ENCODE measurements around the gene PYGM. TPM values are rescaled to one million over a fixed set of nuclear protein-coding genes. Genes with fewer than 3 reads are reported as not detected.

PYGM gene
- total RNA-seq, 1 donor from 2014 or later, result 0.26 TPM

- Histone ChIP-seq H3K4me3 (ENCODE audit: low read depth, low read length) (no peak overlapping the region), H3K36me3 (ENCODE audit: control insufficient read depth, insufficient read depth, low read length) (no peaks in the 10 kb centered on the region), H3K27me3 (ENCODE audit: control insufficient read depth, insufficient read depth, low read length) (peaks cover 43% of the 10 kb centered on the region)
- TF ChIP-seq, protein P1, sequence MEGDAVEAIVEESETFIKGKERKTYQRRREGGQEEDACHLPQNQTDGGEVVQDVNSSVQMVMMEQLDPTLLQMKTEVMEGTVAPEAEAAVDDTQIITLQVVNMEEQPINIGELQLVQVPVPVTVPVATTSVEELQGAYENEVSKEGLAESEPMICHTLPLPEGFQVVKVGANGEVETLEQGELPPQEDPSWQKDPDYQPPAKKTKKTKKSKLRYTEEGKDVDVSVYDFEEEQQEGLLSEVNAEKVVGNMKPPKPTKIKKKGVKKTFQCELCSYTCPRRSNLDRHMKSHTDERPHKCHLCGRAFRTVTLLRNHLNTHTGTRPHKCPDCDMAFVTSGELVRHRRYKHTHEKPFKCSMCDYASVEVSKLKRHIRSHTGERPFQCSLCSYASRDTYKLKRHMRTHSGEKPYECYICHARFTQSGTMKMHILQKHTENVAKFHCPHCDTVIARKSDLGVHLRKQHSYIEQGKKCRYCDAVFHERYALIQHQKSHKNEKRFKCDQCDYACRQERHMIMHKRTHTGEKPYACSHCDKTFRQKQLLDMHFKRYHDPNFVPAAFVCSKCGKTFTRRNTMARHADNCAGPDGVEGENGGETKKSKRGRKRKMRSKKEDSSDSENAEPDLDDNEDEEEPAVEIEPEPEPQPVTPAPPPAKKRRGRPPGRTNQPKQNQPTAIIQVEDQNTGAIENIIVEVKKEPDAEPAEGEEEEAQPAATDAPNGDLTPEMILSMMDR (IDR thresholded peaks at IDR 0.05; ENCODE audit: insufficient read depth, low read length, severe bottlenecking), result no peak
- DNase-seq (ENCODE audit: low read depth), result no peak
- FAIRE-seq, result no peak
These were observed 15.1 kb downstream of the PYGM start for GRCh38 chr11:64744544-64745188.

DNA sequence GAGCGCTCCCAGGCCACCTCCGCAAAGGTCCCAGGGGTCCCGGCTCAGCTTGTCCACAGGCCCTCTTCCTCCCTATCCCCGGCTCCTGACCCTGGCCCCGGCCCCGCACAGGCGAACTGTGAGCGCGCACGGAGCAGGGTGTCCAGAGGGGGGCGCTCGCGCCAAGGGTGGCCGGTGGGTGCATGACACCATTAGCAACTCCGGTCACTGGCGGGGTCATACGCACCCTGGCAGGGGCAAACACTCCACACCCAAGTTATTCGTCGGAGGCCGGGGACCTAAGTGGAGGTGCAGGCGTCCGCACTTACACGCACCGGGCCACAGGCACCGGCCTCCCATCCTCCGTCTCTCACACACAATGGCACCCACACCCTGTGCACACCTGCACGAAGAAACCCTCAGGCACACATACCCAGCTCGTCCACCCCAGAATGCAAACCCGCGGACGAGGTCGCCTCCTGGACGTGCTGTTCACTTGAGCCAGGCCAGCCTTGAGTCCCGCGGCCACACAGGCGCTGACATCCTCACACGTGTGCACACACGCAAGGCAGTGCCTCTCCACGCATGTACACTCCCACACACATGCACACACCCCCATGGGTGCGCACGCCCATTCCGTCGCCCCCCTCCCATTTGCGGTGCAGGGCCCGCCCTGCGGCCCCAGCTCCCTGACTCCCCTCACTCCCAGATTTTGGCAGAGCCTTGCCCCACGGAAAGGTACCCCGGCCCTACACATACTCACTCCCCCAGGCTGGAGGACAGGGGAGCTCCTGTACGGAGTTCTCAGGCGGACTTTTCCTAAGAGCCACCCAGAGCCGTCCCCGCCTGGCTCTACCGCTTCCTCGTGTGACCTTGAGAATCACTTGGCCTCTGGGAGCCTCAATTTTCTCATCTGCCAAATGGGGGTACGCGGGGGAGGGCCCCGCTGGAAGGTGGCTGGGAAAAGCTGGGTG is 15.9 kb downstream of the PYGM start, which contains the start of gene RASGRP2:
TSS of gene RASGRP2 (minus strand) at position 552 of the 953 bp plus-strand sequence. CDS start 1,276 bp downstream, outside the sequence.
- no peaks in the 10 kb centered on the region for H3K36me3 ChIP-seq (ENCODE audit: control insufficient read depth, insufficient read depth, low read length)
- DNase-seq (ENCODE audit: low read depth), result no peak
- FAIRE-seq, result no peak
- H3K27me3 ChIP-seq (ENCODE audit: control insufficient read depth, insufficient read depth, low read length), result peaks cover 43% of the 10 kb centered on the region
- no peak within 1 kb of the TSS for H3K4me3 ChIP-seq (ENCODE audit: low read depth, low read length)
- TF ChIP-seq, protein P1 (IDR thresholded peaks at IDR 0.05; ENCODE audit: insufficient read depth, low read length, severe bottlenecking), result peak; percentile 75

DNA sequence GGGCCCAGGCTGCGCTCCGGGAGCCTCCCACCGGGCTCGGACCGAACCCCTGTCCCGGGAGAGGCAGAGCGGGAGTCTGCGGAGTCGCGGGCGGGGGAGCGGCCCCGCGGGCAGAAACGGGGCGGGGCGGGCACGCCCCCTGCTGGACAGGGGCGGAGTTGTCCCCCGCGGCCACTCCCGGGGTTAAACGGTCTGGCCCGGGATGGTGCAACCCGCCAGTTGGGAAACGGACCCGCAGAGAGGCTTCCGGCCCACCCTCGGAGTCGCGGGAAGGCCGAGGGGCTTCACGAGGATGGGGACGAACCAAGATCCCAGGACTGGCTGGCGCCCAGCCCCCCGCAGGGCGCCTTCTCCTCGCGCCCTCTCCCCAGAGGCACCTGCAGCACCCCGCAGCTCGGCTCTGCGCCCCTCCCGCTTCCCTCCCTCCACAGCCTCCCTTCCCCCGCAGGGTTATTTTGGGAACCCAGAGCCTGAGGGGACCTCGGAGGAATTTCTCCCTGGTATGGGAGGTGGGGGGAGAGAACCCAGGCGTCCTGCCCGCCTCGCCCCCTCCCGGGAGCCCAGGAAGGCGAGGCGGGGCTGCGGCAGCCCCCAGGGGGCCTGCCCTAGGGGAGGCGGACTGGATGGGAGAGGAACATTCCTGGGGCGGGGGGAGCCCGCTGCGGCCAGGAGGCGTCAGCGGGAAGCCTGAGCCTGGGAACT is 16.7 kb downstream of the PYGM start:
- H3K36me3 ChIP-seq (ENCODE audit: control insufficient read depth, insufficient read depth, low read length), result no peaks in the 10 kb centered on the region
- H3K27me3 ChIP-seq (ENCODE audit: control insufficient read depth, insufficient read depth, low read length), result peaks cover 43% of the 10 kb centered on the region
- TF ChIP-seq, protein P1 (IDR thresholded peaks at IDR 0.05; ENCODE audit: insufficient read depth, low read length, severe bottlenecking), result peak; percentile 88
- DNase-seq (ENCODE audit: low read depth), result no peak
- peak overlapping the region; percentile 27 for H3K4me3 ChIP-seq (ENCODE audit: low read depth, low read length)
- FAIRE-seq, result no peak

- peaks cover 43% of the 10 kb centered on the region for H3K27me3 ChIP-seq (ENCODE audit: control insufficient read depth, insufficient read depth, low read length)
- TF ChIP-seq, protein P1 (IDR thresholded peaks at IDR 0.05; ENCODE audit: insufficient read depth, low read length, severe bottlenecking), result no peak
- no peak for DNase-seq (ENCODE audit: low read depth)
These were observed 17.5 kb downstream of the PYGM start for GRCh38 chr11:64742087-64742888.

More at GRCh38 chr11:64742087-64742888, 17.5 kb downstream of the PYGM start:
- Histone ChIP-seq H3K36me3 (ENCODE audit: control insufficient read depth, insufficient read depth, low read length) (no peaks in the 10 kb centered on the region), H3K4me3 (ENCODE audit: low read depth, low read length) (peak overlapping the region; percentile 27)
- FAIRE-seq, result no peak
